Skeletal muscle satellite cell (primary cell): ENCODE results near the gene EFTUD2. TPM values are rescaled to one million over a fixed set of nuclear protein-coding genes. Genes with fewer than 3 reads are reported as not detected.
A peak's percentile ranks its signal among the peaks of the same experiment; 100 is the strongest.
"Not testable (repeated sequence)": the region's sequence is repeated elsewhere in the genome, so short reads cannot be mapped to it uniquely, and the experiment has no call there.

Experiments
- H3K27me3 ChIP-seq: 2 replicates; pipeline ENCODE4 v1.7.0; 2013; ENCODE audit warnings: low read length; ENCODE audit not compliant: control insufficient read depth, insufficient read depth
- H3K36me3 ChIP-seq: 2 replicates; pipeline ENCODE4 v1.7.0; 2013; ENCODE audit warnings: mild to moderate bottlenecking, control low read depth, low read length; ENCODE audit not compliant: insufficient read depth
- H3K4me1 ChIP-seq: 2 replicates; pipeline ENCODE4 v1.7.0; 2013; ENCODE audit warnings: low read length; ENCODE audit not compliant: control insufficient read depth, insufficient read depth
- H3K4me2 ChIP-seq: 2 replicates; pipeline ENCODE4 v1.7.0; 2013; ENCODE audit warnings: mild to moderate bottlenecking, low read length
- H3K4me3 ChIP-seq: 2 replicates; pipeline ENCODE4 v1.7.0; 2013; ENCODE audit warnings: low read length
- H3K9ac ChIP-seq: 2 replicates; pipeline ENCODE4 v1.7.0; 2013; ENCODE audit warnings: mild to moderate bottlenecking, low read depth, low read length, moderate library complexity
- H3K9me3 ChIP-seq: replicated peaks from 2 replicates; pipeline ENCODE4 v1.7.0; 2013; ENCODE audit warnings: mild to moderate bottlenecking, control low read depth, low read length
- total RNA-seq: library from RNA; depleted of rRNA; stranded (reverse); fragments of >200 nt; gene quantifications from 2 replicates; pipeline ENCODE4 v1.2.3, GENCODE V29; 2012; rRNA removed

EFTUD2 gene
- total RNA-seq = 94.4 and 120 TPM in 2 replicates

DNA sequence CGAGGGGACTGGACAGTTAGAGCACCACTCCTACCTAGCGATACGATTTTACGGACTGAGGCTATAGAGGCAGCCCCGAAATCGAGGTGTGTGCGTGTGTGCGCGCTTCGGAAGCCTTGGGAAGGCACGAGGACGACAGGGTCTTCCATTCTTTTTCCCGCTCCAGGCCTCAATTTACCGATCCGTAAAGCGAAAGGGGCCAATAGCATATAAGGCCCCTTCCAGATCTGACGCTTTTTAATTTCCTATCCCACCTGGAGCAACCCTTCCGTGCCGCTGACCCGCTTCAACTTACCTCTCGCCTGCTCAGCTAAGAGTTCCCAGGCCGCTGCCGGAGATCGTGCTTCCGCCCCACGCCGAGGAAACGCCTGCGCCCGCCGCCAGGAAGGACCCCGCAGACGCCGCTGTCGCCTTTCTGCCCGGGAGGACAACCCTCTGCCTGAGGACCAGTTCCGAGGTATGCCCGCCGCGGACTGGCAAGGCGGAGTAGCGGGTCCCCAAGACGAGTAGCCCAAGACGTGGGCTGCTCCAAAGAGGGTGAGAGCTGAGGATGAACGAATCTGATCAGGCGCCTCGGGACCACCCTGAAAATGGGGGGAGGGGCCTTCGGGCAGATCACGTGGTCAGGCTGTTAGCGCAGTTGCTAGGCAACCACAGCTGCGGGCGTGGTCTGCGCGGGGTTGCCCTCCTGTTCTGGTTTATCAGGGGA lies at the start of gene EFTUD2:
TSS of gene EFTUD2 (minus strand) at position 372 of the 709 bp plus-strand sequence. CDS start 4,924 bp downstream, outside the sequence.
- peaks cover 34% of the 10 kb centered on the region for H3K4me1 ChIP-seq
- no peaks in the 10 kb centered on the region for H3K27me3 ChIP-seq
- peak within 1 kb of the TSS; percentile 81 for H3K4me2 ChIP-seq
- H3K9ac ChIP-seq = peak within 1 kb of the TSS; percentile 94
- H3K4me3 ChIP-seq = peak within 1 kb of the TSS; percentile 85
- H3K36me3 ChIP-seq = peaks cover 11% of the 10 kb centered on the region
- no peaks in the 10 kb centered on the region for H3K9me3 ChIP-seq

- H3K4me3 ChIP-seq = peak overlapping the region; percentile 83
- H3K4me1 ChIP-seq = peaks cover 6% of the 10 kb centered on the region
- peak overlapping the region; percentile 76 for H3K9ac ChIP-seq
Measured at GRCh38 chr17:44948315-44948795, 49.1 kb upstream of the EFTUD2 start.

GRCh38 chr17:44947461-44948314 lies 48.4 kb upstream of the EFTUD2 start, which contains the start of gene KIF18B:
Gene KIF18B, minus strand, starts transcription at chr17:44947773. Its CDS starts 11,429 bp downstream, at chr17:44936344.
- Histone ChIP-seq H3K27me3 (no peaks in the 10 kb centered on the region), H3K4me2 (peak within 1 kb of the TSS; percentile 91), H3K36me3 (no peaks in the 10 kb centered on the region), H3K4me1 (peaks cover 6% of the 10 kb centered on the region), H3K9me3 (no peaks in the 10 kb centered on the region), H3K9ac (peak within 1 kb of the TSS; percentile 76), H3K4me3 (peak within 1 kb of the TSS; percentile 83)

More at GRCh38 chr17:44948315-44948795, 49.1 kb upstream of the EFTUD2 start:
- Histone ChIP-seq H3K27me3 (no peaks in the 10 kb centered on the region), H3K4me2 (peak overlapping the region; percentile 91), H3K36me3 (no peaks in the 10 kb centered on the region), H3K9me3 (no peaks in the 10 kb centered on the region)

GRCh38 chr17:44945652-44946051 lies 46.4 kb upstream of the EFTUD2 start:
- peak overlapping the region; percentile 91 for H3K4me2 ChIP-seq
- H3K36me3 ChIP-seq, H3K9me3 ChIP-seq, H3K4me3 ChIP-seq, H3K27me3 ChIP-seq, H3K9ac ChIP-seq: not testable (repeated sequence)
- H3K4me1 ChIP-seq = peaks cover 20% of the 10 kb centered on the region

DNA sequence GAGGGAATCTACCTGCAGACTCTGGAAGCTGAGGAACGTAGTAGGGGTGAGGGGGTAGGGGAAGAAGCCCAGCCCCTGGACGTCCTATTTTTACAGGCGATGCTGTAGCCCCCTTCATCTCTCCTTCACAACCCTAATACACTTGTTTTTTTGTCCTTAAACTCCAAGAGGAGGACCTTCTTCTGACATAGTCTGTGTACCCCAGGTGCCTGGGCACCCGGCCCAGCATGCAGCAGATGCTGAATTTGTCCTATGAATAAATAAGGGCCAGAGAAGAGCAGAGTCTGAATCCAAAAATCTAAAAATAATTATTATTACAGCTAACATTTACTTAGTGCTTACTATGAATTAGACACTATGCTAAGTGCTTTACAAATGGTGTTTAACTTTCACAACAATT lies 43.2 kb upstream of the EFTUD2 start:
- no peak overlapping the region for H3K4me3 ChIP-seq

DNA sequence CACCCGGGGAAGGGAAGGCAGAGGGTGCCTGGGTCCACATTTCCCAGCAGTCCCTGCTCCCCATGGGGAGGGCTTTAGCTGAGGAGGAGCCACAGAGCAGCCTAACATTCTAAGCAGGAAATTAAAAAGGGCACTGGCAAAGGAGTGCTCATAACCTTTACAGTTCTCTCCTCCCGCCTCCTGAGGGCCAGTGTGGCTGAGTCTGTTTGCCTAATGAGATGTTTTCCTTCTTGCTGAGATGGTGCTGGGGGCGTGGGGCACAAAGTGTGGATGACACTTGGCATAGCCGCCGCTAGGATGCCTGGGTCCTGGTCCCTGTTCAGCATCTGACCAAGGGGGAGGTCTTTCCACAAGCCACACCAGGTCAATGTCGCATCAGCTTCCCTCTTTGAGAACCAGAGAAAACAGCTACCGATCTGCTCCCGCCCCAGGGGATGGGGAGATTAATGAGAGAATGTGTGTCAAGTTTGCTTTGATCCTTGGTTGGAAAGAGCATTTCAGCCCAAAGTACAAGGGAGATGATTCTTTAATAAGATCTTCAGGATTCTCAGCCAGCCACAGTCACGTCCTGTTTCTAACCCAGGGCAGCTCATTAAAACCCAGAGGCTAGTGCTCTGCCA lies 42.6 kb upstream of the EFTUD2 start:
- Histone ChIP-seq H3K4me1 (peaks cover 20% of the 10 kb centered on the region), H3K36me3 (peaks cover 7% of the 10 kb centered on the region), H3K9me3 (no peaks in the 10 kb centered on the region), H3K27me3 (no peaks in the 10 kb centered on the region), H3K4me2 (peak overlapping the region; percentile 34), H3K4me3 (peak overlapping the region; percentile 27), H3K9ac (no peak overlapping the region)

More for the DNA sequence above, 43.2 kb upstream of the EFTUD2 start:
- Histone ChIP-seq H3K4me2 (peak overlapping the region; percentile 34), H3K36me3 (peaks cover 7% of the 10 kb centered on the region), H3K27me3 (no peaks in the 10 kb centered on the region), H3K4me1 (peaks cover 20% of the 10 kb centered on the region), H3K9me3 (no peaks in the 10 kb centered on the region), H3K9ac (no peak overlapping the region)

GRCh38 chr17:44940768-44941167 lies 41.5 kb upstream of the EFTUD2 start:
- no peak overlapping the region for H3K4me3 ChIP-seq
- no peaks in the 10 kb centered on the region for H3K27me3 ChIP-seq
- H3K36me3 ChIP-seq = peaks cover 7% of the 10 kb centered on the region
- H3K9ac ChIP-seq = no peak overlapping the region
- H3K9me3 ChIP-seq = no peaks in the 10 kb centered on the region
- peak overlapping the region; percentile 10 for H3K4me2 ChIP-seq
- peaks cover 20% of the 10 kb centered on the region for H3K4me1 ChIP-seq

DNA sequence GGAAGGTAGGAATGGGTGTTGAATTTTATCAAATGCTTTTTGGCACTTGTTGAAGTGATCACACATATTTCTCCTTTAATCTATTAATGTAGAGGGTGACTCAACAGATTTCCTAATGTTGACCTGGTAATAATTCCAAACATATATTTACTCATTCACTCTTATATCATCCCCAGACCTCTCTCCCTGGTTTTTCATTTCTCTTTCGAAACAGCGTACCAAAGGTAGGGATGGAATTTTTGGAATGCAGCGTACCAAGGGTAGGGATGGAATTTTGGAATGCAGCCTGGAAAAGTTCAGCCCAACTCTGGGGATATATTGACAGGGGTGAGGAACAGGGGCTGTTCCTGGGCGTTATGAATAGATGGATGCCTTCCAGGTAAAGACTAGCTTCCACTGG lies 41.1 kb upstream of the EFTUD2 start:
- Histone ChIP-seq H3K9ac (no peak overlapping the region), H3K4me2 (peak overlapping the region; percentile 10), H3K4me3 (no peak overlapping the region), H3K27me3 (no peaks in the 10 kb centered on the region), H3K36me3 (peaks cover 8% of the 10 kb centered on the region), H3K9me3 (no peaks in the 10 kb centered on the region), H3K4me1 (peaks cover 20% of the 10 kb centered on the region)

GRCh38 chr17:44935116-44935515 lies 35.9 kb upstream of the EFTUD2 start:
- Histone ChIP-seq H3K4me3 (no peak overlapping the region), H3K27me3 (no peaks in the 10 kb centered on the region), H3K4me1 (peaks cover 1% of the 10 kb centered on the region), H3K36me3 (peaks cover 48% of the 10 kb centered on the region), H3K9ac (no peak overlapping the region), H3K4me2 (no peak overlapping the region), H3K9me3 (no peaks in the 10 kb centered on the region)

DNA sequence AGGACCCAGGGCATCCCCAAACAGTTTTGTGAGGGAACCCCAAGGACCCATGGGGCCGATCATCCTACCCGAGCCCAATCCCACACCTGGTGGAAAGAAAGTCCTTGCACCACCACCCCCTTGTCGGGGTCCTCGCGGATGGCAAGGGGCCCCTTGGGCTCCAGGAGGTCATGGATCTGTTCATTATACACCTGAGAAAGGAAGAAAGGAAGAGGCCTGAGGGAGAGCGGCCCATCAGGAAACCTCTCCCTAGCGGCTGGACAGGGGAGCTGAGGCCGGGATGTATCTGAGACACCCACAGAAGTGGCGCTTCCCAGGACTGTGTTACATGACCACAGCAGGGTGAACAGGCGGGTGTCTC lies 35.5 kb upstream of the EFTUD2 start:
- H3K9me3 ChIP-seq = no peaks in the 10 kb centered on the region
- no peak overlapping the region for H3K4me2 ChIP-seq
- H3K36me3 ChIP-seq = peaks cover 50% of the 10 kb centered on the region
- H3K4me1 ChIP-seq = no peaks in the 10 kb centered on the region
- no peak overlapping the region for H3K9ac ChIP-seq
- H3K4me3 ChIP-seq = no peak overlapping the region
- H3K27me3 ChIP-seq = no peaks in the 10 kb centered on the region
